Cardiac fibroblast (primary cell): Measurements from ENCODE around the gene RTL9.

ENCODE experiments used
- DNase-seq, 2 donors: peaks; one replicate each; pipeline versions ENCODE4 v3.0.0 to v3.0.0-alpha.2; 2010; ENCODE audit warnings: low read depth in 2 of 2
- H3K4me3 ChIP-seq, 2 donors: replicated peaks in 1 of 2; 1 replicate in 1 of 2; 2 replicates in 1 of 2; pipeline ENCODE4 v1.5.1; 2011; ENCODE audit warnings: low read depth in 2 of 2, low read length in 2 of 2, mild to moderate bottlenecking in 2 of 2, moderate library complexity in 1 of 2
- TF ChIP-seq, protein P1 (sequence below): IDR thresholded peaks from one replicate; pipeline ENCODE4 v1.5.1; 2011; ENCODE audit warnings: low read depth, mild to moderate bottlenecking, low read length, inconsistent platforms

Gene RTL9

DNA sequence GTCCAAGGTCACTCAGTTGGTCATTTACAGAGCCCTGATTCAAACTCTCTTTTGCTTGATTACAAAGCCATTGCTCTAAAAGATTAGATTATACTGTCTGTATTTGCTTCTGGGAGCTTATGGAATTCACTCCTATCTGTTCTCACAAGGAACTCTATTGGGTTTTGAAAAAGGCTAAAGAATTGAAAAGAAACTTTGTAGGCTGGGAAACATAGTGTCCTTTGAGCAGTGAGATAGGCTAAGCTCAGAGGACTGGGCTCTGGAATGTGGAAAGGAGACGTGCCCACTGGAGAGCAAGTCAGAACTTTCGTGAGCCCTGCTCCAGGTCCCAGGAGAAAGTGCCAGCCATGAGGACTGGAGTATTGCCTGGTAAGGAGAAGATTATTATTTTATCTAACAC lies at the start of gene RTL9:
RTL9 (plus strand) TSS at position 301 of the 400 bp plus-strand sequence. CDS start 91,770 bp downstream, outside the sequence.
- DNase-seq = no peak
- H3K4me3 ChIP-seq = no peak within 1 kb of the TSS
- TF ChIP-seq, protein P1, sequence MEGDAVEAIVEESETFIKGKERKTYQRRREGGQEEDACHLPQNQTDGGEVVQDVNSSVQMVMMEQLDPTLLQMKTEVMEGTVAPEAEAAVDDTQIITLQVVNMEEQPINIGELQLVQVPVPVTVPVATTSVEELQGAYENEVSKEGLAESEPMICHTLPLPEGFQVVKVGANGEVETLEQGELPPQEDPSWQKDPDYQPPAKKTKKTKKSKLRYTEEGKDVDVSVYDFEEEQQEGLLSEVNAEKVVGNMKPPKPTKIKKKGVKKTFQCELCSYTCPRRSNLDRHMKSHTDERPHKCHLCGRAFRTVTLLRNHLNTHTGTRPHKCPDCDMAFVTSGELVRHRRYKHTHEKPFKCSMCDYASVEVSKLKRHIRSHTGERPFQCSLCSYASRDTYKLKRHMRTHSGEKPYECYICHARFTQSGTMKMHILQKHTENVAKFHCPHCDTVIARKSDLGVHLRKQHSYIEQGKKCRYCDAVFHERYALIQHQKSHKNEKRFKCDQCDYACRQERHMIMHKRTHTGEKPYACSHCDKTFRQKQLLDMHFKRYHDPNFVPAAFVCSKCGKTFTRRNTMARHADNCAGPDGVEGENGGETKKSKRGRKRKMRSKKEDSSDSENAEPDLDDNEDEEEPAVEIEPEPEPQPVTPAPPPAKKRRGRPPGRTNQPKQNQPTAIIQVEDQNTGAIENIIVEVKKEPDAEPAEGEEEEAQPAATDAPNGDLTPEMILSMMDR = no peak

DNA sequence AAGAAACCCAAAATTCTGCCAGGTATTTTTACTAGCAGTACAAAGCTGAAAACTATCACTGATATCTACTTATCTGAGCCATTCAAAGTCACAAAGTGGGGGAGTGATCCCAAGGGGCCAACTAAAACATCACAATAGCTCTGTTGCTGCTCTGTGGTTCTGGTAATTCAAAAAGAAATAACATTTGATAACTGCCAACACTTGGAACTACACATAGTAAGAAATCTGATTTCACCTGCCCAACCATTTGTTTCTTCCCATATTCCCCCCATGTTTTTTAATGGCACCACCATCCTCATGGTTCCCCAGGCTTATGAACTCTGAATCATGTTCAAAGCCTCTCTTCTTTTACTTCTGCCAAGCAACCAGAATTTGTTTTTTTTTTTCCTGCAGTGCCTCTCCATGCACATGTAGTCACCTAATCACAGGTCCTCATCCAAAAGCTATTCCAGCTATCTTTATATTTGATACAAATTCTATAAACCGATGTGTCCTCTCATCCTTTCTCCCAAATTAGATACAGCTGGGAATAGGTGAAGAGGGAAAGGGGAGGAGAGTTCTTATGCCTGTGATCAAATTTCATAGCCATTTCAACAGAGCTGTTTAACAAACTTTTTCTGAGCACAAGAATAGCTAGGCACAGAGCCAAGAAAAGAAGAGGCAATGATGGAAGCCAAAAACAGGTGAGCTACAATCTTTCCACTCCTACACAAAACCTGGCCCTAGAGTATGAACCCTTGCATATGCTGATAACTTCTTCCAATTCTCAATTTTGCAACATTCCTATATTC lies 48.5 kb upstream of the RTL9 start:
- TF ChIP-seq, protein P1 = no peak
- peak in 1 of 2 donors; percentile 8 for DNase-seq
- no peak overlapping the region for H3K4me3 ChIP-seq

DNA sequence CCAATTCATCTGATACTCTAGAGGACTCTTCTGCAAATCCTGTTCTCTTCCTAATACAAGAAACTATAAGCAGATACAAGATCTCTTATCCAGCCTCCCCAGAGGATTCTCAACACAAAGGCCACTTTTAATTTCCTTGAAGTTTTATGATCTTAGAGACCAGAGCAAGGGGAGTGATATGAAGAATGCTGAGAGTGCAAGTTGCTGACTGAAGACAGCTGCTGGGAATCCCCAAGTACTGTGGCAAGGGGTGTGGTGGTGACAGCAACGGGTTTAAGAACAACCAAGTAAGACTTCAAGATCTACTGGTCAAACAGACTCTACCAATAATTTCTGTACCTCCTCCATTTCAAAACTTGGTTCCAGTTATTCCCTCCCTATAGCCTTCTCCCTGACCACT lies 47.8 kb upstream of the RTL9 start:
- TF ChIP-seq, protein P1 = no peak
- no peak overlapping the region for H3K4me3 ChIP-seq
- DNase-seq = peak in 1 of 2 donors; percentile 20

DNA sequence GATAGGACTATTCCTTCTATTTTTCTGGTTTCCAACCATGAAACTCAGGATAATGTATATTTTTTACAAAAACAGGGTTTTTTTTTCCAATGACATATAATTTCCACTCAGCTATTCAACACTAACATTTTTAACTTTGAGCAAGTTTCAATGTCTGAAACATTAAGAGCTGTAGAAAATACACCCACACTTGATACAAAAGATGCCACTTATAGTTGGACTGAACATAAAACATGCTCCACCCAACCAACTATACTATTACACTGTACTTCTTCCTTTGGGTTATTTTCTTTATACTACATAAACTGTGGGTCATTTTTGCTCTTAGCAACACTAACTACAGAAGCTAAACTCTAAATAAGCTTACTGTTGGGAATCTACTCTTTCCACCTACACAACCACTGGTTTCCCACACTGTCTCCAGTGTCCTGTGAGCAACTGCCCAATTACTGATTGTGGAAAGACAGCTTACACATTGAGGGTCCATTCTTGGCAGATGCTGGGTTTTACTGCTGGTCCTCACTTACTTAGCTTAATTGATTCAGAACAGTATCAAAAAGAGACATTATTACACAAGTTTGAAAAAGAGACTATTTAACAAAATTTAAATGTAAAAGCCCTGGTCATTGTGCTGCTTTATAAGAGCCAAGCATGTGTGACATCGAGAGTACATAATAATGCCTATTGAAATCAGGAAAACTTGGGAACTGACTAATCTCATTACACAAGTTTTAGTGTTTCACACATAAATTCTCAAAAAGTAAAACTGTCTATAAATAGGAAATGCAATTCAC lies 47.0 kb upstream of the RTL9 start:
- no peak for DNase-seq
- TF ChIP-seq, protein P1 = no peak
- H3K4me3 ChIP-seq = no peak overlapping the region

DNA sequence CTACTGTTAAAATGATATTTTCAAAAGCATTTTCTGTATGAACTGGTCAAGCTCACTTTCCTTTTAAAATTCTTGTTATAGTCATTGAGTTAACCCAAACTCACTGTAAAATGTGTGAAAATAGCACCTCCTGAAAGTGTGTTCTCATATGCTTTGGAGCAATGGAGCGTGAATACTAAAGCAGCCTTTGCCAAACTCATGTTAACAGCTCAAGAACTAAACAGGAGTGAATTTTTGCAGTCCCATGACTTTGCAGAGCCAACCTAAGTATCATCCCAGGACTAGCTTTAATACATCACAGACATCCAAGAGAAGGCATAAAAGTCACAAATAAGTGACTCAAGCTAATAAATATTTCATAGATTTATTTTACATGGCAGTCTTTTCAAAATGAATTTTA lies 43.1 kb upstream of the RTL9 start:
- H3K4me3 ChIP-seq = peak overlapping the region in 1 of 2 donors; percentile 77
- TF ChIP-seq, protein P1 = no peak

DNA sequence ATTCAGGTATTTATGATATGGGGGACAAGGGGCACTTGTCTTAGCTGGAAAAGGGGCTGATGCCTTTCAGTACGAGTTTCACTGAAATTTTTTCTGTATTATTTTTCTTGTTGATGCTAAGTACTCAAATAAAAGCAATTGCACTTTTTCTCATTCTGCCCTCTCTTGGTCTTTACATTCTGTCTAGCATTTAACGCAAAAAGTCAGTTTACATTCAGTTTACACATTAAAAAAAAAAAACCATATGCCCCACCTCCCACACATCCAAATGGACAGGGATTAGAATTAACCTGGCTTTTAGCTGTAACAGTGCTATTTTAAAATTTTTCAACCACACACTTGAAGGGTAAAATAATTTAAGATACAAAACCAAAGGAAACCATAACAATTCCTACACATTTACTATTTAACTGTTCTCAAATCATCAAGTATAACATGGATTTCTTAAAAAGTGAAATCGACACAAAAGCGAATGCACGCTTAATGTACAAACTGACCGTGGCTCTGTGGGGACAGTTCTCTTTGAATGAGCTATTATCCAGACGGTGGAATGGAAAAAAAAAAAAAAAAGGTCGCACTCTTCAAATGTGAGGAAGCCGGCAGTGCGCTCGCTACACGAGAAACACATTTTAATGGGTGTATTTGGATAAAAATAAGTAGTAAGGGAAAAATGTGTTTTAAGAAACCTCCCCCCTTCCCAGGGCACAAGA lies 42.1 kb upstream of the RTL9 start:
- TF ChIP-seq, protein P1 = no peak
- H3K4me3 ChIP-seq = peak overlapping the region; percentile 77 to 79
- peak; percentile 30 to 32 for DNase-seq

More for the DNA sequence above, 43.1 kb upstream of the RTL9 start:
- peak in 1 of 2 donors; percentile 44 for DNase-seq
